ENCODE results near the gene LRMDA.
"Not testable (repeated sequence)": the region's sequence is repeated elsewhere in the genome, so short reads cannot be mapped to it uniquely, and the experiment has no call there.

The LRMDA gene

GRCh38 chr10:76036962-76037361, 605.5 kb downstream of the LRMDA start:
- no peak for DNase-seq

- DNase-seq = peak; percentile 76
Observed at GRCh38 chr10:76037531-76038155, 606.2 kb downstream of the LRMDA start.

GRCh38 chr10:76038696-76039095, 607.3 kb downstream of the LRMDA start:
- no peak for DNase-seq

- no peak for DNase-seq
Observed at GRCh38 chr10:76040107-76040829, 608.8 kb downstream of the LRMDA start.

GRCh38 chr10:76040830-76041220, 609.4 kb downstream of the LRMDA start:
- no peak for DNase-seq

GRCh38 chr10:76041551-76041950, 610.1 kb downstream of the LRMDA start:
- DNase-seq = no peak

GRCh38 chr10:76043261-76043660, 611.8 kb downstream of the LRMDA start:
- DNase-seq = peak; percentile 18

GRCh38 chr10:76044751-76045150, 613.3 kb downstream of the LRMDA start:
- no peak for DNase-seq

- DNase-seq = no peak
Observed at GRCh38 chr10:76045174-76045573, 613.8 kb downstream of the LRMDA start.

- no peak for DNase-seq
Observed at GRCh38 chr10:76047521-76047920, 616.1 kb downstream of the LRMDA start.

- no peak for DNase-seq
Observed at GRCh38 chr10:76049581-76050290, 618.3 kb downstream of the LRMDA start.

- DNase-seq = no peak
Observed at GRCh38 chr10:76050291-76050625, 618.8 kb downstream of the LRMDA start.

- no peak for DNase-seq
Observed at GRCh38 chr10:76051007-76051936, 619.8 kb downstream of the LRMDA start.

GRCh38 chr10:76052682-76053503, 621.5 kb downstream of the LRMDA start:
- no peak for DNase-seq

- DNase-seq = no peak
Observed at GRCh38 chr10:76055466-76055865, 624.0 kb downstream of the LRMDA start.

GRCh38 chr10:76055963-76056362, 624.5 kb downstream of the LRMDA start:
- DNase-seq = no peak

GRCh38 chr10:76060993-76061392, 629.6 kb downstream of the LRMDA start:
- DNase-seq = not testable (repeated sequence)

GRCh38 chr10:76066457-76066856, 635.0 kb downstream of the LRMDA start:
- DNase-seq = no peak

- no peak for DNase-seq
Observed at GRCh38 chr10:76067447-76067846, 636.0 kb downstream of the LRMDA start.

GRCh38 chr10:76068856-76069255, 637.4 kb downstream of the LRMDA start:
- DNase-seq = no peak

GRCh38 chr10:76070916-76071315, 639.5 kb downstream of the LRMDA start:
- DNase-seq = no peak

All from fibroblast of skin of abdomen (primary cell).